K562 (cell line): ENCODE measurements around the gene HSPA2. TPM values are rescaled to one million over a fixed set of nuclear protein-coding genes. Genes with fewer than 3 reads are reported as not detected.

Source experiments
- ATAC-seq: fragments of 200-7000 bp; cut with Tn5 transposase; 3 replicates; pipeline ENCODE4 v1.9.1; 2020; ENCODE audit warnings: moderate library complexity
- BruUV-seq: library from RNA; stranded (reverse); fragments of 400-500 nt; replicated peaks from 2 replicates; lab custom pipeline; 2021; lab: Mats Ljungman, UMichigan
- CTCF ChIA-PET: fragments of 300-600 bp; formaldehyde crosslinking; extraction: SDS; loops from one replicate; lab custom pipeline; 2021; ENCODE audit warnings: low intra/inter-chr PET ratio; lab: Yijun Ruan, JAX
- POLR2A ChIA-PET: fragments of 300-600, 350-650 bp; sonication (Branson Sonifier 250); formaldehyde crosslinking; extraction: SDS; loops from one replicate; lab custom pipeline; 2021; ENCODE audit warnings: antibody characterized with exemption, inconsistent platforms; lab: Yijun Ruan, JAX
- DNase-seq, 4 experiments: peaks; one replicate each; pipeline versions ENCODE4 v3.0.0 to v3.0.0-alpha.2; 2011 to 2018; ENCODE audit warnings: low spot score in 3 of 4, mixed read lengths in 3 of 4; ENCODE audit errors: extremely low read depth in 1 of 4
- FAIRE-seq: peaks from 2 replicates; lab custom pipeline; 2011; peaks lifted over from hg19 to GRCh38; lab: Jason Lieb, UNC
- H2AFZ ChIP-seq: 2 replicates; pipeline ENCODE4 v1.6.0; 2011; ENCODE audit warnings: low read depth, low read length, control low read depth, inconsistent platforms
- H3K27ac ChIP-seq: fragments of 200-600 bp; 3 replicates; pipeline ENCODE4 v1.8.0; 2011; ENCODE audit warnings: low read depth, mild to moderate bottlenecking, control low read depth, inconsistent platforms, low read length, moderate library complexity, mixed read lengths; ENCODE audit errors: extremely low read depth
- H3K27me3 ChIP-seq, 2 experiments: fragments of 300-600 bp in 1 of 2; 2 replicates in 1 of 2; 3 replicates in 1 of 2; pipeline versions ENCODE4 v1.6.0 to v1.8.0; 2011; ENCODE audit warnings: inconsistent platforms in 2 of 2, low read length in 2 of 2, mild to moderate bottlenecking in 1 of 2, mixed read lengths in 1 of 2, moderate library complexity in 1 of 2; ENCODE audit not compliant: control insufficient read depth in 2 of 2, insufficient read depth in 2 of 2
- H3K36me3 ChIP-seq: fragments of 300-600 bp; 3 replicates; pipeline ENCODE4 v1.8.0; 2011; ENCODE audit warnings: mild to moderate bottlenecking, low read length, inconsistent platforms; ENCODE audit not compliant: control insufficient read depth, insufficient read depth
- H3K4me1 ChIP-seq, 2 experiments: fragments of 200-600 bp in 1 of 2; replicated peaks in 1 of 2; 2 replicates in 1 of 2; 3 replicates in 1 of 2; pipeline versions ENCODE4 v1.5.1 to v1.8.0; 2011; ENCODE audit warnings: inconsistent platforms in 2 of 2, low read length in 2 of 2, mild to moderate bottlenecking in 1 of 2, mixed read lengths in 1 of 2, moderate library complexity in 1 of 2; ENCODE audit not compliant: control insufficient read depth in 2 of 2, insufficient read depth in 2 of 2
- H3K4me2 ChIP-seq: 2 replicates; pipeline ENCODE4 v1.6.1; 2011; ENCODE audit warnings: low read length, control low read depth, inconsistent platforms, mixed read lengths; ENCODE audit not compliant: insufficient read depth
- H3K4me3 ChIP-seq: fragments of 200-600 bp; sonication (generic), shearing (Covaris generic); 2 replicates; pipeline ENCODE4 v1.5.1; 2016; ENCODE audit warnings: control low read depth, inconsistent platforms
- H3K79me2 ChIP-seq: fragments of 200-600 bp; 3 replicates; pipeline ENCODE4 v1.8.0; 2011; ENCODE audit warnings: low read length, inconsistent platforms; ENCODE audit not compliant: control insufficient read depth, insufficient read depth
- H3K9ac ChIP-seq, 2 experiments: 2 replicates each; pipeline versions ENCODE4 v1.6.0 to v1.6.1; 2011; ENCODE audit warnings: low read depth in 2 of 2, low read length in 2 of 2, control low read depth in 1 of 2, inconsistent platforms in 1 of 2, mild to moderate bottlenecking in 1 of 2, mixed read lengths in 1 of 2; ENCODE audit not compliant: insufficient read depth in 1 of 2
- H3K9me1 ChIP-seq: one replicate; pipeline ENCODE4 v1.6.0; 2011; ENCODE audit warnings: inconsistent platforms, mild to moderate bottlenecking, low read length, moderate library complexity; ENCODE audit not compliant: control insufficient read depth, insufficient read depth
- H3K9me3 ChIP-seq: replicated peaks from 2 replicates; pipeline ENCODE4 v1.5.1; 2011; ENCODE audit warnings: low read depth, low read length, inconsistent platforms; ENCODE audit not compliant: control insufficient read depth, insufficient read depth
- H4K20me1 ChIP-seq: replicated peaks from 2 replicates; pipeline ENCODE4 v1.6.1; 2011; ENCODE audit warnings: low read length, inconsistent platforms, mixed read lengths; ENCODE audit not compliant: control insufficient read depth, insufficient read depth
- ADNP ChIP-seq: fragments of 200-800 bp; sonication (Bioruptor generic); IDR thresholded peaks from 2 replicates; pipeline ENCODE4 v1.6.1; 2016; ENCODE audit warnings: missing genetic modification characterization, missing compliant biosample characterization
- CEBPB ChIP-seq: fragments of 450-650 bp; IDR thresholded peaks from 2 replicates; pipeline ENCODE4 v1.6.1; 2016; ENCODE audit warnings: missing genetic modification characterization, missing compliant biosample characterization
- RBM25 ChIP-seq: fragments of 200-400 bp; formaldehyde crosslinking; IDR thresholded peaks from 2 replicates; pipeline ENCODE4 v1.6.1; 2018; ENCODE audit warnings: low read length, low read depth, moderate library complexity; ENCODE audit not compliant: severe bottlenecking
- SAP30 ChIP-seq: fragments of 200-600 bp; sonication (generic); IDR thresholded peaks from 2 replicates; pipeline ENCODE4 v1.6.1; 2012; ENCODE audit warnings: borderline replicate concordance, low read depth, mild to moderate bottlenecking, moderate library complexity, low read length, control low read depth, inconsistent platforms; ENCODE audit not compliant: insufficient read depth, poor library complexity, severe bottlenecking
- SOX6 ChIP-seq: fragments of 450-650 bp; IDR thresholded peaks from 2 replicates; pipeline ENCODE4 v1.6.1; 2014; ENCODE audit warnings: mild to moderate bottlenecking
- THRA ChIP-seq: fragments of 450-650 bp; IDR thresholded peaks from 2 replicates; pipeline ENCODE4 v1.6.1; 2017; ENCODE audit warnings: mild to moderate bottlenecking, moderate library complexity
- ZNF224 ChIP-seq: sonication (generic); formaldehyde crosslinking; IDR thresholded peaks from 2 replicates; pipeline ENCODE4 v1.8.0; 2022; ENCODE audit warnings: mild to moderate bottlenecking, missing genetic modification reagents
- WGBS: fragments of 100-300 bp; shearing (Covaris generic); methylation state at CpG from one replicate; pipeline ENCODE4 v1.1.6; 2016; ENCODE audit warnings: low coverage, mixed read lengths; ENCODE audit not compliant: insufficient coverage; ENCODE audit errors: missing lambda C conversion rate; 5-methylcytosine and 5-hydroxymethylcytosine counted together
- in situ Hi-C: fragments of 300-500 bp; cut with MboI; formaldehyde crosslinking; loops from 4 replicates; pipeline ENCODE4 v1.15.0; 2018; ENCODE audit warnings: inconsistent platforms, mixed read lengths
- intact Hi-C: fragments of 100-400 bp; cut with micrococcal nuclease; formaldehyde crosslinking; loops from 2 replicates; pipeline ENCODE4 v1.14.2; 2022
- polyA plus RNA-seq, 8 experiments: library from polyadenylated mRNA; depleted of rRNA in 4 of 8; stranded (reverse) in 5 of 8; unstranded in 3 of 8; fragments of >200 nt; fragmentation: Nextera tagmentation in 2 of 8; fragmentation: Illumina TruSeq in 1 of 8; extraction: Ambion mirVana in 2 of 8; extraction: Trizol in 1 of 8; gene quantifications; 2 replicates each; pipeline versions ENCODE4 v1.2.1 to v1.2.3, GENCODE V29; 2011 to 2014; ENCODE audit warnings: inconsistent platforms in 1 of 8, missing spikeins in 1 of 8
- total RNA-seq, 7 experiments: library from RNA; depleted of rRNA in 6 of 7; stranded (reverse); fragments of >200 nt in 6 of 7; fragmentation: Illumina TruSeq in 2 of 7; extraction: Trizol in 2 of 7; gene quantifications; 2 replicates each; pipeline versions ENCODE4 v1.2.1 to v1.2.3, GENCODE V29; 2011 to 2021; ENCODE audit warnings: low replicate concordance in 1 of 7
- TF ChIP-seq, protein P1 (sequence below): sonication (generic); formaldehyde crosslinking; IDR thresholded peaks from 2 replicates; pipeline ENCODE4 v1.8.1; 2023; ENCODE audit warnings: missing genetic modification reagents, mild to moderate bottlenecking, borderline replicate concordance
- TF ChIP-seq, protein P2 (sequence below): IDR thresholded peaks from 2 replicates; pipeline ENCODE4 v1.6.1; 2012; ENCODE audit warnings: low read depth, low read length, improper control_type of control experiment, borderline replicate concordance

The HSPA2 gene
- total and polyA plus RNA-seq, 9 of the 15 experiments (the other 6 are each of a cell fraction or from before 2014, with no cell fraction given) = not detected

DNA sequence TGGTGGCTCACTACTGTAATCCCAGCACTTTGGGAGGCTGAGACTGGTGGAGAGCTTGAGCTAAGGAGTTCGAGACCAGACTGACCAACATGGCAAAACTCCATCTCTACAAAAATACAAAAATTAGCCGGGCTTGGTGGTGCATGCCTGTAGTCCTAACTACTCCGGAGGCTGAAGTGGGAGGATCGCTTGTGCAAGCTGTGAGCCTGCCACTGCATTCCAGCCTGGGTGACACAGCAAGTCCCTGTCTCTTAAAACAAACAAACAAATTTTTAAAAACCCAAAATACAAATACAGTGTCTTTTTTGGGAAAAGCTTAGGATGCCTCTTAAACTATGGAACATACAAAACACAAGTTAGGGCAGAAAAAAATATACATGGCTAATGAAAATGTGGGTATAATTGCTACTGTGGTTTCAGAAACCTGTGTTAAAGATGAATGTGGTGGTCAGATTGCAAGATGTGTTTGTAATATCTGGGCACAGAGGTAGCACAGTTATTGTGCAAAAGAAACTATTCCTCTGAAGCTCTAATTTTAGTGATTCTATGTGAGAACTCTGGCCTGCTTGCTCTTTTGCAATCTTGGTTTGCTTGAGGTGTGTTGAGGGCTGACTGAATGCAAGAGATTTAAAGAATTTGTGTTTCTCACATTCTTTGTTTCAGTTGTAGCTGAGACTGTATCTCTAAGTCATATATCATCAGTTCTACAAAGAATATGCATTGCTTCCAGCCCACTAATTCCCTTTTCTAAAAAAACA is 3.9 kb upstream of the HSPA2 start:
- TF ChIP-seq, protein P1, sequence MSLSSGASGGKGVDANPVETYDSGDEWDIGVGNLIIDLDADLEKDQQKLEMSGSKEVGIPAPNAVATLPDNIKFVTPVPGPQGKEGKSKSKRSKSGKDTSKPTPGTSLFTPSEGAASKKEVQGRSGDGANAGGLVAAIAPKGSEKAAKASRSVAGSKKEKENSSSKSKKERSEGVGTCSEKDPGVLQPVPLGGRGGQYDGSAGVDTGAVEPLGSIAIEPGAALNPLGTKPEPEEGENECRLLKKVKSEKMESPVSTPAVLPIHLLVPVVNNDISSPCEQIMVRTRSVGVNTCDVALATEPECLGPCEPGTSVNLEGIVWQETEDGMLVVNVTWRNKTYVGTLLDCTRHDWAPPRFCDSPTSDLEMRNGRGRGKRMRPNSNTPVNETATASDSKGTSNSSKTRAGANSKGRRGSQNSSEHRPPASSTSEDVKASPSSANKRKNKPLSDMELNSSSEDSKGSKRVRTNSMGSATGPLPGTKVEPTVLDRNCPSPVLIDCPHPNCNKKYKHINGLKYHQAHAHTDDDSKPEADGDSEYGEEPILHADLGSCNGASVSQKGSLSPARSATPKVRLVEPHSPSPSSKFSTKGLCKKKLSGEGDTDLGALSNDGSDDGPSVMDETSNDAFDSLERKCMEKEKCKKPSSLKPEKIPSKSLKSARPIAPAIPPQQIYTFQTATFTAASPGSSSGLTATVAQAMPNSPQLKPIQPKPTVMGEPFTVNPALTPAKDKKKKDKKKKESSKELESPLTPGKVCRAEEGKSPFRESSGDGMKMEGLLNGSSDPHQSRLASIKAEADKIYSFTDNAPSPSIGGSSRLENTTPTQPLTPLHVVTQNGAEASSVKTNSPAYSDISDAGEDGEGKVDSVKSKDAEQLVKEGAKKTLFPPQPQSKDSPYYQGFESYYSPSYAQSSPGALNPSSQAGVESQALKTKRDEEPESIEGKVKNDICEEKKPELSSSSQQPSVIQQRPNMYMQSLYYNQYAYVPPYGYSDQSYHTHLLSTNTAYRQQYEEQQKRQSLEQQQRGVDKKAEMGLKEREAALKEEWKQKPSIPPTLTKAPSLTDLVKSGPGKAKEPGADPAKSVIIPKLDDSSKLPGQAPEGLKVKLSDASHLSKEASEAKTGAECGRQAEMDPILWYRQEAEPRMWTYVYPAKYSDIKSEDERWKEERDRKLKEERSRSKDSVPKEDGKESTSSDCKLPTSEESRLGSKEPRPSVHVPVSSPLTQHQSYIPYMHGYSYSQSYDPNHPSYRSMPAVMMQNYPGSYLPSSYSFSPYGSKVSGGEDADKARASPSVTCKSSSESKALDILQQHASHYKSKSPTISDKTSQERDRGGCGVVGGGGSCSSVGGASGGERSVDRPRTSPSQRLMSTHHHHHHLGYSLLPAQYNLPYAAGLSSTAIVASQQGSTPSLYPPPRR = no peak
- no peak for TF ChIP-seq THRA
- no peak for TF ChIP-seq ADNP
- no peak for TF ChIP-seq SOX6
- no peak for TF ChIP-seq RBM25
- TF ChIP-seq ZNF224 (CRISPR knock-in tag) = no peak
- no peak for TF ChIP-seq CEBPB (tag)
- no peak for TF ChIP-seq SAP30
- TF ChIP-seq, protein P2, sequence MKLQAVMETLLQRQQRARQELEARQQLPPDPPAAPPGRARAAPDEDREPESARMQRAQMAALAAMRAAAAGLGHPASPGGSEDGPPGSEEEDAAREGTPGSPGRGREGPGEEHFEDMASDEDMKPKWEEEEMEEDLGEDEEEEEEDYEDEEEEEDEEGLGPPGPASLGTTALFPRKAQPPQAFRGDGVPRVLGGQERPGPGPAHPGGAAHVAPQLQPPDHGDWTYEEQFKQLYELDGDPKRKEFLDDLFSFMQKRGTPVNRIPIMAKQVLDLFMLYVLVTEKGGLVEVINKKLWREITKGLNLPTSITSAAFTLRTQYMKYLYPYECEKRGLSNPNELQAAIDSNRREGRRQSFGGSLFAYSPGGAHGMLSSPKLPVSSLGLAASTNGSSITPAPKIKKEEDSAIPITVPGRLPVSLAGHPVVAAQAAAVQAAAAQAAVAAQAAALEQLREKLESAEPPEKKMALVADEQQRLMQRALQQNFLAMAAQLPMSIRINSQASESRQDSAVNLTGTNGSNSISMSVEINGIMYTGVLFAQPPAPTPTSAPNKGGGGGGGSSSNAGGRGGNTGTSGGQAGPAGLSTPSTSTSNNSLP = no peak
- TF ChIP-seq, all 486 proteins: peak for 0
- H3K9ac ChIP-seq = no peak overlapping the region
- no peak overlapping the region for H2AFZ ChIP-seq
- ChIA-PET POLR2A (no interaction called here), CTCF (interaction anchor here (0.7 kb wide), 1 partner anchor 504 kb away, joined by 3 read pairs; no protein-coding TSS in a partner anchor)
- H3K27me3 ChIP-seq = no peaks in the 10 kb centered on the region
- H3K9me3 ChIP-seq = no peaks in the 10 kb centered on the region; the same call in 1 of the 2 replicates
- DNase-seq (no peak), FAIRE-seq (no peak), ATAC-seq (no peak)
- no peaks in the 10 kb centered on the region for H4K20me1 ChIP-seq
- H3K4me3 ChIP-seq = no peak overlapping the region
- no peaks in the 10 kb centered on the region for H3K9me1 ChIP-seq
- H3K4me2 ChIP-seq = no peak overlapping the region
- intact Hi-C loops (no loop called here), in situ Hi-C loops (no loop called here)
- peaks cover 0 to 8% of the 10 kb centered on the region in 2 experiments; a peak in 1 of 5 replicates for H3K4me1 ChIP-seq
- 2% methylated on average over 4 of the region's 4 CpGs for WGBS
- H3K79me2 ChIP-seq = no peaks in the 10 kb centered on the region
- no TSS peak for BruUV-seq
- no peaks in the 10 kb centered on the region for H3K36me3 ChIP-seq
- H3K27ac ChIP-seq = no peak overlapping the region
